ENCODE data around the gene ESYT3.

The ESYT3 gene

GRCh38 chr3:138468886-138469285, 34.5 kb downstream of the ESYT3 start:
- no peak for DNase-seq (ENCODE audit: low spot score)
- no peak for TF ChIP-seq CTCF (IDR thresholded peaks at IDR 0.05; ENCODE audit: borderline replicate concordance, control extremely low read depth, extremely low read depth, insufficient read depth, missing control alignments)
- in situ Hi-C loops (cut with MboI; ENCODE audit: low sequenced_read_pairs, unreplicated experiment), result no loop called here

GRCh38 chr3:138469874-138470273, 35.5 kb downstream of the ESYT3 start:
- TF ChIP-seq CTCF (IDR thresholded peaks at IDR 0.05; ENCODE audit: borderline replicate concordance, control extremely low read depth, extremely low read depth, insufficient read depth, missing control alignments), result no peak

GRCh38 chr3:138470687-138471086, 36.3 kb downstream of the ESYT3 start:
- in situ Hi-C loops (cut with MboI; ENCODE audit: low sequenced_read_pairs, unreplicated experiment), result no loop called here
- DNase-seq (ENCODE audit: low spot score), result no peak
- TF ChIP-seq CTCF (IDR thresholded peaks at IDR 0.05; ENCODE audit: borderline replicate concordance, control extremely low read depth, extremely low read depth, insufficient read depth, missing control alignments), result no peak

More at GRCh38 chr3:138469874-138470273, 35.5 kb downstream of the ESYT3 start:
- no peak for DNase-seq (ENCODE audit: low spot score)
- in situ Hi-C loops (cut with MboI; ENCODE audit: low sequenced_read_pairs, unreplicated experiment), result no loop called here

GRCh38 chr3:138471481-138471880, 37.1 kb downstream of the ESYT3 start:
- DNase-seq (ENCODE audit: low spot score), result no peak
- in situ Hi-C loops (cut with MboI; ENCODE audit: low sequenced_read_pairs, unreplicated experiment), result no loop called here
- TF ChIP-seq CTCF (IDR thresholded peaks at IDR 0.05; ENCODE audit: borderline replicate concordance, control extremely low read depth, extremely low read depth, insufficient read depth, missing control alignments), result no peak

GRCh38 chr3:138472141-138472825, 37.9 kb downstream of the ESYT3 start:
- in situ Hi-C loops (cut with MboI; ENCODE audit: low sequenced_read_pairs, unreplicated experiment), result no loop called here
- TF ChIP-seq CTCF (IDR thresholded peaks at IDR 0.05; ENCODE audit: borderline replicate concordance, control extremely low read depth, extremely low read depth, insufficient read depth, missing control alignments), result no peak
- DNase-seq (ENCODE audit: low spot score), result no peak

- in situ Hi-C loops (cut with MboI; ENCODE audit: low sequenced_read_pairs, unreplicated experiment), result no loop called here
- no peak for TF ChIP-seq CTCF (IDR thresholded peaks at IDR 0.05; ENCODE audit: borderline replicate concordance, control extremely low read depth, extremely low read depth, insufficient read depth, missing control alignments)
- DNase-seq (ENCODE audit: low spot score), result no peak
Observed at GRCh38 chr3:138473391-138473790, 39.0 kb downstream of the ESYT3 start.
